ENCODE data around the gene CERS6.

CERS6 gene

GRCh38 chr2:168607992-168608391 is 151.9 kb downstream of the CERS6 start:
- no peak for DNase-seq

DNA sequence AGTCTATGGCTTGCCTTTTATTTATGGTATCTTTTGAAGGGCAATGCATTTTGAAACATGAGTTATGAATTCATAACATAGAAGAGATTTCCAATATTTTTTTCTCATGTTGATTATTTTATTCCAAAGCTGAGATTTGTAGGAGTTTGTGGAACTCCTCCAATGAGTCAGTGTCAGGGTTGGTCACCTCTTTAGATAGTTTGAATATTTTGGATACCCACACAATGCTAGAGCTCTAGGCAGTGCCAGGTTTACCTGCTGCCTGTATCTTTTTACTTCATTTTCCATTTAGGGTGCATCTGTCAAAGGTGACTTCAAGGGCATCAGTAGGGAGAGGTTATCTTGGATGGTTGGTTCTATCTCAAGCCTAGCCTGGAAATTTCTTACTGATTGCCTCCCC is 152.7 kb downstream of the CERS6 start:
- no peak for DNase-seq

- no peak for DNase-seq
These were observed 155.0 kb downstream of the CERS6 start for GRCh38 chr2:168611091-168611490.

DNA sequence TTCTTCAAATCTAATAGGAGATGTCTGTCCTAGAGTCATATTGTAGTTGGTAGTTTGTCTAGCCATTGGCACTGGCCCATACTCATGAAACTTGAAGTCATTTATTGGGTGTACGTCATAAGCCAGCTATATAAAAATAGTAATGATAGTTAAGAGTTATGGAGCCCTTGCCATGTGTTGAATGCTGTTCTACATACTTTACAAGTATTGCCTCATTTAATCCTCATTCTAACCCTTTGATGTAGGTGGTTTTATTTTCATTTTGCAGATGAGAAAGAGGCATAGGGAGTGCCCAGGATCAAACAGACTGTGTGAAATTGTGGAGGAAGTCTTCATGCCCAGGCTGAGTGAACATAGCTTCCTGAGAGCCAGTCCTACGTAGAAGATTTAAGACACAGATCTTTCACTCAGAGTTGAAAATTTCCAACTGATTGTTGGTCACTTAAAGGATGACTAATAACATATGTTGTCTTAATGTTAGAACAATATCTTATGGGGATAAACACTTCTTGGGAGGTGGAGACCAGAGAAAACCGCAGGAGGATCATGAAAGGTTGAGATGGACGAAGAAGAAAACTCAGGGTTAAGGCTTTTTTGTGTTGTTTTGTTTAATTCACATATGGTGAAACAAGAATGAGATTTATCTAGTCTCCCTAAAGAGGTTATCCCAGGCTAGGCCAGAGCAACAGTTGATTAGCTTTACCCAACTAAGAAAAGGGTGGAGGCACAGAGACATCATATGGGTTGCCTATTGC is 156.0 kb downstream of the CERS6 start:
- no peak for DNase-seq

DNA sequence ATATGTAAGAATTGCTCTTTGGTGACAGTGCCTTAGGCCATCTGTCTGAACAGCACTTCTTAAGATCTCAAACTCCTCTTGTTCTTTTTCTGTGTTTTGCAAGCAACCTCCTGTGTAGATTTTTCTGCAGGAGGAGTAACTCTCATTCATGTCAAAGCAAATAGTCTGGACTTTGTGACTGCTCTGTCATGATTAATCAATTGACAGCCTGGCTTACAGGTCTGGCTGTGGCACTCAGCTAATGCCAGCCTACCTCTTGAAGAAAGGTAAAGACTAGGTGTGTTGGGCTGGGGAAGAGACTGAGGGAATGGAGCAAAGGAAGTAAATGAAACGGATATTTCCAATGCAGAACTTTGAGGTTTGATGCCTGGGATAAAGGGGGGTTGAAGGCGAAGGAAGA is 156.6 kb downstream of the CERS6 start:
- no peak for DNase-seq

- no peak for DNase-seq
These were observed 157.5 kb downstream of the CERS6 start for GRCh38 chr2:168613551-168613950.

DNA sequence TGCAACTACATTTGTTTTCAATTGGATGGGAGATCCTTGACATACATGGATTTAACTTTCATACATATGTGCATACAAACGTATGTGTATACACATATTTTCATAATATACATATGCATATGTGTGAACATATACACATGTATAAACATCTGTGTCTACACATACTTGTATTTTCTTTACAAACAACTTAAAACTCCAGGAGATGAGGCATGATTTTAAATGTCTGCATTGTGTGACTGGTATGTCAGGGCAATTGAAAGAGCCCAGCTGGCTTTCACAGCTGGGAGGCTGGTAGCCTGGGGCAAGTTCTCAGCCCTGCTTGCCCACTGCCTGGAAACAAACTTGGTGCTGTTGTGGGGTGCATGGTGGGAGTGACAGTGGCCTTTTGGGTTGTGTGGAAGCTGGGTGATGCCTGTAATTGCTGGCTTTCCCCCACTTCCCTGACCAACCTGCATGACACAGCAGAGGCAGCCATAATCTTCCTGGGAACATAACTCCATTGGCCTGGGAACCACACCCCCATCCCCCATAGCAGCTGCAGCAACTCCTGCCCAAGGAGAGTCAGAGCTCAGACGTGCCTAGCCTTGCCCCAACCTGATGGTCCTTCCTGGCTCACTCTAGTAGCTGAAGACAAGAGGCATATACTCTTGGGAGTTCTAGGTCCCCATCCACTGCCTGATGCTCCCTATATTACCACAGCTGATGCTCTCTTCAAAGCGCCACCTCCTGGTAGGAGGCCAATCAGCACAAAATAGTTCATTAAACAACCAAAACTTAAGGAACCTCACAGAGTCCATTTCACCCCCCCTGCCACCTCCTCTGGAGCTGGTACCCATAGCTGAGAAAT is 158.3 kb downstream of the CERS6 start:
- no peak for DNase-seq

- no peak for DNase-seq
These were observed 164.5 kb downstream of the CERS6 start for GRCh38 chr2:168620554-168620953.

- DNase-seq: no peak
These were observed 166.5 kb downstream of the CERS6 start for GRCh38 chr2:168622559-168622958.

GRCh38 chr2:168624028-168624427 is 168.0 kb downstream of the CERS6 start:
- no peak for DNase-seq

DNA sequence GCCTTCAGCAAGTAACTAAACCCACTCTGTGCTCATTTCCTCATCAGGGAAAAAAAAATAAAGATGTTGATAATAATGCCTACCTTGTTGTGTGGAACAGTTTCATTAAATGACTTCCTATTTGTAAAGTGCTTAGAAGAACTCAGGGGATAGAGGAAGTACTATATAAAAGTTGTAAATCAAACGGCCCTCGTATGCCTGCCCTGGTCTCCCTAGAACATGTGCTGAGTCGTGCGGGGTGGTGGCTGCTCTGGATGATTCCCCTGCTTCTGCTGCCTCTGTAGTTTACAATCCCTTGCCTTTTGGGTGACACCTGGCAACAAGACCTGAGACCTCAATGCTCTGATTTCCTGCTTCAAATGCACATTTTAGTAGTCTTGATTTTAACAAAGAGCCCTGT is 170.0 kb downstream of the CERS6 start:
- DNase-seq: no peak

DNA sequence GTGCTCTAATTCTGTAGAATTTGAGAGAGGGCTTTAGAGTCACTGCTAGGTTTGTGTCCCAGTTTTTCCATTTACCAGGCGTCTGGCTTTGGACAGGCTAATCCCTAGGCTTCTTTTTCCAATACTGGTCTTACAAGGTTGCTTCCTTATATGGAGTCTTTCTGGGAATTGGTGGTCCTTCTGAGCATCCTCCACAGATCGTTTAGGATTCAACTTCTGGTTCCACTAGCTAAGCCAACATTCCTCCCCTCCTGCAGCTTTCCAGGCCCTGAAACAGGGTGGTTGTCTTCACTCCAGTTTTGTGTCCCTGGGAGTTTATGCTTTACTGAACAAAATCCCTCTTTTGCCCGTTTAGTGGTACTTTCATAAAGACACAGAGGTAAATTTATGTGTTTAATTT is 170.6 kb downstream of the CERS6 start:
- no peak for DNase-seq

- no peak for DNase-seq
These were observed 176.6 kb downstream of the CERS6 start for GRCh38 chr2:168632709-168633121.

- DNase-seq: no peak
These were observed 177.1 kb downstream of the CERS6 start for GRCh38 chr2:168633200-168633599.

- no peak for DNase-seq
These were observed 177.8 kb downstream of the CERS6 start for GRCh38 chr2:168633895-168634294.

GRCh38 chr2:168635065-168635577 is 179.0 kb downstream of the CERS6 start:
- DNase-seq: no peak

DNA sequence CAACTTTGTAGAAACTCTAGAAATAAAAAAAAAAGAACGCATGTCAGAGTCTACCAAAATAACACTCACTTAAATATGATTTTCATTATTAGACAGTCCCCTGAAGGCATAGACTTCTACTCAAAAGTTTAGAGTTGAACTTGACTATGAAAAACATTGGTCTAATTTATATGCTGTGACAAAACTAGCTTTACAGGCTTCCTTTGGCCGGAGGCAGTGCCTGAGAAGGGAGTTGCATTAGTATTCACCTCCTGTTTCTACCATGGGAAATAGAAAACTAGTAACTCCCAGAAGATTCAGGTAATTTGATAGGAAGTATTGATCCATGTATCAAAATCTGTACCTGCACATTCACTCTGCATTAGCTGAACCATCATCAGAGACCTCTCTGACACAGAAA is 182.9 kb downstream of the CERS6 start:
- DNase-seq: no peak

GRCh38 chr2:168639441-168639898 is 183.4 kb downstream of the CERS6 start:
- DNase-seq: no peak

DNA sequence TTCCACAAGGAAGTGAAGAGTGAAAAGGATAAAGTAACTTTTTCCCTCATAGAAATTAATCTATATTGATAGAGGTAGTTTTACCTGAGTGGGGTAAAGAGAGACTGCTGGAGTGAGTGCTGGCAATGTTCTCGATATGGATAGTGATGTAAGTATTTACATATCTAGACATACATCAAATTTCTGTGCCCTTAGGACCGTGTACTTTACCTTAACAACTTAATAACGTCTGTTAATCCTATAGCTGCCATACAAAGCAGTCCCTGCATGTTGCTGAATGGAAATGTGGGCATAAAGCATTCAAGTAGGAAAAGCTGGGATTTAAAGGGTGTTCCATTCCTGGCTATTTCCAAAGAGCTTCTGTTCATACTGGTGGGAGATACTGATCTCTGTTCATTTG is 184.0 kb downstream of the CERS6 start:
- DNase-seq: no peak

- DNase-seq: no peak
These were observed 185.6 kb downstream of the CERS6 start for GRCh38 chr2:168641636-168642035.

- DNase-seq: no peak
These were observed 186.8 kb downstream of the CERS6 start for GRCh38 chr2:168642873-168643272.

DNA sequence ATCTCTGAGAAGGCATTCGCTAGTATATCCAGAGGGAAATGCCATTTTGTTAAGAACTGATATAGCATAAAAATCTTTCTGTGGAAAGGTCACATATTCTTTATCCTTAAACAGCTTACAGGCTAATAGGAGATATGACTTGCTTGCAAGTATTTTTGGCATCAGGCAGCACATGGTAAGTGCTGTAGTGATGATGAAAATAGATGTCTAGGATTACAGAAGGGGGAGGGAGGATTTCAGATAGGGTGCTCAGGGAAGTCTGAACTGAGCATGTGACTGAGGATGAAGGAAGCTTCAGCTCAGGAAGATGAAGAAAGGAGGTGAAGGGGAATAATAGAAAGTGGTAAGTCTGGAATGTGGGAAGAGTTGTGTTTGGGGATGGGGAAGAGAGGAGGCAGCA is 187.9 kb downstream of the CERS6 start:
- no peak for DNase-seq

DNA sequence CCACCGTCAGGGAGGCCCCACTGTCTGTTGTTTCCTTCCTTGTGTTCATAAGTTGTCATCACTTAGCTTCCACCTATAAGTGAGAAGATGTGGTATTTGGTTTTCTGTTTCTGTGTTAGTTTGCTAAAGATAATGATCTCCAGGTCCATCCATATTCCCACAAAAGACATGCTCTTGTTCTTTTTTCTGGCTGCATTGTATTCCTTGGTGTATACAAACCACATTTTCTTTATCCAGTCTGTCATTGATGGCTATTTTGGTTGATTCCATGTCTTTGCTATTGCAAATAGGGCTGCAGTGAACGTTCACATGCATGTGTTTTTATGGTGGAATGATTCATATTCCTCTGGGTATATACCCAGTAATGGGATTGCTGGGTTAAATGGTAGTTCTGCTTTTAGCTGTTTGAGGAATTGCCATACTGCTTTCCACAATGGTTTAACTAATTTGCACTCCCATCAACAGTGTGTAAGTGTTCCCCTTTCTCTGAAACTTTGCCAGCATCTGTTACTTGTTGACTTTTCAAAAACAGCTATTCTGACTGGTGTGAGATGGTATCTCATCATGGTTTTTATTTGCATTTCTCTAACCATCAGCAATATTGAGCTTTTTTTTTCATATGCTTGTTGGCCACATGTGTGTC is 189.7 kb downstream of the CERS6 start:
- DNase-seq: no peak

Measured in GOT3 (cell line).